LHCN-M2 (cell line): ENCODE measurements around the gene SPIB. TPM values are rescaled to one million over a fixed set of nuclear protein-coding genes. Genes with fewer than 3 reads are reported as not detected.

Experiments used
- DNase-seq: peaks from one replicate; pipeline ENCODE4 v3.0.0-alpha.2; 2012; ENCODE audit warnings: low read depth
- total RNA-seq: library from RNA; depleted of rRNA; stranded (reverse); fragments of >200 nt; gene quantifications from 2 replicates; pipeline ENCODE4 v1.2.3, GENCODE V29; 2014

Gene SPIB
- total RNA-seq, 1 experiment from 2014 or later, result not detected

DNA sequence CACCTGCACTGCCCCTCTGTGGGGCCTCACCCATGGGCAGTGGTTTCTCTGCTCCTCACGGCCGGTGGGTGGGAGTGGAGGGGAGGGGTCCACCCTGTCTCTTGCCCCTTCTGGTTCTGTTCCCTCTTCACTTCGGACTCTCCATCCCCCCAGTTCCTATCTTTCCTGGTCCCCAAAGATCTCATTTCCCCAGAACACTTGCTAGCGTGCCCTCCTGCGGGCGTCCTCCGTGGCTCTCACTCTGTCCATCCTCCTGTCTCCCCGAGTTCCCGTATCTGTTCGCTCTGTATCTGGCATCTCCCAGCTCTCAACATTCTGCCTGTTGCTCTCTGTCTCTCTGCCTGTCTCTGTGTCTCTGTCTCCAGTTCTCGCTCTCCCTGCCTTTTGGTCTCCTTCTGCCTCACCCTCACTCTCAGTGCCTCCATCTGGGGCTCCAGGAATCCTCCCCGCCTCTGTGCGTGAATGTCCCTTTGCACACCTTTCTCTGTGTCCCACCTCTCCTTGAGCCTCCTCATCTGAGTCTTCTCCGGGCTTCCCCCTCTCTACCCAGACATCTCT, 363 bp downstream of the SPIB start:
- DNase-seq, result no peak

DNA sequence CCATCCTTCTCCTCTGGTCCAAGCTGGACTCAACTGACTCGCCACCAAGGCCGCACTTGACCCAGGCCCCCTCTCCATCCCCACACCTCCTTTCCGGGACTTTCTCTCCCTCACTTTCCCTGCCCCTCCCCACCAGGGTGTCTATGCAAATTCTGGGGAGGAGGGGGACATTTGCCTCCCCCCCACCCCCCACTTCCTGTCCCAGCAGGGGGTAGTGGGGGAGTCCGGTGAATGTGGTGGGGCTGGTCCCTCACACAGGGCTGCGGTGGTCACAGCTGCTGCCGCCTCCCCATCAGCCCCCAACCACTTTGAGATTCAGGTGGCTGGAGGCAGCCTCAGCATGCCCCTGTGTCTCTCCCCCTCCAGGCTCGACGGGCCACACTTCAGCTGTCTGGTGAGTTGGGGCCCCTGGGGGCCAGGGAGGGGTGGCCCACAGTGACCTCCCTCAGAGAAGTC, 870 bp downstream of the SPIB start:
- DNase-seq, result no peak

DNA sequence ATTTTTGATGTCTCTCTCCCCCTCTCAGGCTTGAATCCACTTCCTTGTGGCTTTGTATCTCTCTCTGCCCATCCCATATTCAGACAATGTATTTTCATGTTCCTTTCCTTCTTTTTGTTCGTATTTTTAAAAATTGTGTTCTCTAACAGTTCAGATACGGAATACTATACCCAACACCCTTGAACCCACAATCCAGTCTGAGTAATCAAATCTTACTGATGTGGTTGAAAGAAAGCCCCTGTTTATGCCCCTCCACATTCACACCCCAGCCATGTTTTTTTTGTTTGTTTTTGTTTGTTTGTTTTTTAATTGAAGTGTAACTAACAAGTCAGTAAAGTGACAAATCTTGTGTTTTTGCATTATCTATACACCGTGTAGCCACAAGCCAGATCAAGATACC, 1.4 kb downstream of the SPIB start:
- DNase-seq, result no peak

DNA sequence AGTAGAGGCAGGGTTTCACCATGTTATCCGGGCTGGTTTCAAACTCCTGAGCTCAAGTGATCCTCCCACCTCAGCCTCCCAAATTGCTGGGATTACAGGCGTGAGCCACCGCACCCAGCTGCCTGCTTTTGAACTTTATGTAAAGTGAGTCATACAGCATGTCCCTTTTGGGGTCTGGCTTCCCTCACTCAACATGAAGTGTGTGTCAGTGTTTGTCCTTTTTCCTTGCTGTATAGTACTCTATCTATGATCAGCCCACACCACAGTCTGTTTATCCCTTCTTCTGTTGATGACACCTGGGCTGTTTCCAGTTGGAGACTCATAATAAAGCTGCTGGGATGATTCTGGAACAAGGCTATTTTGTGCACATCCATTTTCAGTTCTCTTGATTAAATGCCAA, 2.1 kb downstream of the SPIB start:
- no peak for DNase-seq

- no peak for DNase-seq
Measured at GRCh38 chr19:50422397-50423278, 3.9 kb downstream of the SPIB start.

- DNase-seq, result no peak
Measured at GRCh38 chr19:50423279-50424113, 4.8 kb downstream of the SPIB start.

- no peak for DNase-seq
Measured at GRCh38 chr19:50425581-50425980, 6.8 kb downstream of the SPIB start.

DNA sequence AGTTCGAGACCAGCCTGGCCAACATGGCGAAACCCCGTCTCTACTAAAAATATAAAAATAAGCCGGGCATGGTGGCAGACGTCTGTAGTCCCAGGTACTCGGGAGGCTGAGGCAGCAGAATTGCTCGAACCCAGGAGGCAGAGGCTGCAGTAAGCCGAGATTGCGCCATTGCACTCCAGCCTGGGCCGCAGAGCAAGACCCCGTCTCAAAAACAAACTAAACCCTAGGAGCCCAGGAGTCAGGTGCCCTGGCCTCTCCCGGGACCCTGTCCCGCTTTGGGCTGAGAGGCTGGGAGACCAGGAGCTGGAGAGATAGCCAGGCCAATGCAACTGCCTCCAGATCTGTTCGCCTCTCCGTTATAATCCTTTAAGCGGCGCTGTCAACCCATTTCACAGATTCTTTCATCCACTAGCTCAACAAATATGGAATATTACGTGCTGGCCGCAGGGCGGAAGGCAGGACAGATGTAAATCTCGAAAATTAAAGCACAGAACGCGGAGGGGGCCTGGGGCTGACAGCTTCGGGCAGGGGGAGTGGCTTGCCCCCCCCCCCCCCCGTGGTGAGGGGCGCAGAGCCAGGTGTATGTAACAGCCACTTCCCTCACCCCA, 8.7 kb downstream of the SPIB start:
- DNase-seq, result no peak

GRCh38 chr19:50427997-50428425, 9.3 kb downstream of the SPIB start:
- peak; percentile 24 for DNase-seq

- DNase-seq, result no peak
Measured at GRCh38 chr19:50428772-50429463, 10.2 kb downstream of the SPIB start.

GRCh38 chr19:50430888-50431342, 12.2 kb downstream of the SPIB start:
- no peak for DNase-seq

DNA sequence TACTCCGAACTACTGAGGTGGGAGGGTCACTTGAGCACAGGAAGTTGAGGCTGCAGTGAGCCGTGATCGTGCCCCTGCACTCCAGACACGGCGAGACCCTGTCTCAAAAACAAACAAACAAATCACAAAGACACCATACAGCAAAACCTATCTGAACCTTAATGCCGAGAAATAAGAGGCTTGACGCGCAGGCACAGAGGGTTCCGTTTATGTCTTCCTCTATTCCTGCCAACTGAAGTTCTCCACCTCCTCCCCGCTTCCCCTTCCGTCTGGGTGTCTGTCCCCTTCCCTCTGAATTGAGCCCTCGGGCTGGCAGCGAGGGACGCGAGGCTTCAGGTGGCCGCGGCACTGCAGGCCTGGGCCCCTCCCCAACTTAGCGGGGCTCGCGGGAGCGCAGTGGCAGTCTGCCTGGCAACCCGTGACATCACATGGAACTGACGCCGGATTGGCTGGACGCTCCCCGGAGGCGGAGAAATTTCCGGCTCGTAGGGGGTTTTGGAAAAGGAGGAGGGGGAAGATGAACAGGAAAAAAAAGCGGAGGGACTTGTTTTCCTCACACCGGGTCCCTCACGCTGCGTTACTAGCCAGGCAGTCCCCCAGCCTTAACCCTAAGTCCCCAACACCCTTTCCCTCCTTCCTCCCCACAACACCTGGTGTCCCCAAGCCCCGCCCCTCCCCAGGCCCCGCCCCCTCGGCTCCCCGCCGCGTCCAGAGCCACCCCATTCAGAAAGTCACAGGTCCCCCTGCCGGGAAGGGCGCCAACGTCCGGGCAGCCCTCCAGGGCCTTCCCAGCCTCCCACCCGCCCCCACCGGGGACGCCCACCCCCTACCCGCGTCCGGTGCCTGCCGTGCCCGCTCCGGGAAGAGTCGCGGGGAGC, 12.8 kb downstream of the SPIB start:
- peak; percentile 50 for DNase-seq

GRCh38 chr19:50432221-50433028, 13.7 kb downstream of the SPIB start, which contains the start of gene MYBPC2:
Gene MYBPC2 (plus strand): TSS chr19:50432892. CDS start chr19:50432954, 62 bp downstream.
- DNase-seq, result peak; percentile 75

DNA sequence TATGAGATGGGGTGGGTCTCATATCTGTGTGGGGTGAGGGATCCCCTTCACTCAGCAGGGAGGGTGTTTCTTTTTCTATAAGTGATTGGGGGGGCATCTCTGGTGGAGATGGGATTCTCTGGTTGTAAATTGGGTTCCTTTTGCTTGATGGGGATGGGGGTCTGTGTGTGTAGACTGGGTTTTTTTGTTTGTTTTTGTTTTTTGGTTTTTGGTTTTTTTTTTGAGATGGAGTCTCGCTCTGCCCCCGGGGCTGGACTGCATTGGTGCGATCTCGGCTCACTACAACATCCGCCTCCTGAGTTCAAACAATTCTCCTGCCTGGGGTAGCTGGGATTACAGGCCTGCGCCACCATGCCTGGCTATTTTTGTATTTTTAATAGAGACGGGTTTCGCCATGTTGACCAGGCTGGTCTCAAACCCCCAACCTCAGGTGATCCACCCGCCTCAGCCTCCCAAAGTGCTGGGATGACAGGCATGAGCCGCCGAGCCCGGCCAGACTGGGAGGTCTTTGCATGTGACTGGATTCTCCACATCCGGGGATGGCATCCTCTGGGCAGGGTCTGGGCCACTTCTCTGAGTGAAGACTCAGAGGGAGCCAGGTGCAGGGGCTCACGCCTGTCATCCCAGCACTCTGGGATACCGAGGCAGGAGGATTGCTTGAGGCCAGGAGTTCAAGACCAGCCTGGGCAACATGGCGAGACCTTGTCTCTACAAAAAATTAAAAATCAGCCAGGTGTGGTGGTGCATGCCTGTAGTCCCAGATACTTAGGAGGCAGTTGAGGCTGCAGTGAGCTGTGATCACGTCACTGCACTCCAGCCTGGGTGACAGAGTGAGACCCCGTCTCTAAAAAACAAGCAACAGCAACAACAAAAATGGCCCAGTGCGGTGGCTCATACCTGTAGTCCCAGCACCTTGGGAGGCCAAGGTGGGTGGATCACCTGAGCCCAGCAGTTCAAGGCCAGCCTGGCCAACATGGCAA, 14.8 kb downstream of the SPIB start:
- DNase-seq, result no peak

DNA sequence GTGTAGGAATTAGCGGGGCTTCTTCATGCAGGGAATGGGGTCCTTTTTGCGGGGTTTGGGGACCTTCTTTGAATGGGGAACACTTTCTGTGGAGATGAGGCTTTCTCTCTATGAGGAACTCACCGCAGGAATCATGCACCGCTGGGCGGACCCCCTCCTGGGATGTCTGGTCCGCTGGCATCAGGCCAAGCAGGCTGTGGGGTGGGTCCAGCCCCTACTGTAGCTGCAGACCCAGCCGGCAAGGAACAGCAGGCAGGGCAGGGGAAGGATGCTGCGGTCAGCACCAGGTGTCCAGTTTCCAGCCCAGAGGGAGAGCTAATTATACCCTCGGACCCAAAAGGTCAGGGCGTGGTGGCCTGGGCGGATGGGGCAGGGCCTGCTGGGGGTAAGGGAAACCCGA, 15.8 kb downstream of the SPIB start:
- DNase-seq, result peak; percentile 31

GRCh38 chr19:50435221-50435620, 16.5 kb downstream of the SPIB start:
- DNase-seq, result no peak

DNA sequence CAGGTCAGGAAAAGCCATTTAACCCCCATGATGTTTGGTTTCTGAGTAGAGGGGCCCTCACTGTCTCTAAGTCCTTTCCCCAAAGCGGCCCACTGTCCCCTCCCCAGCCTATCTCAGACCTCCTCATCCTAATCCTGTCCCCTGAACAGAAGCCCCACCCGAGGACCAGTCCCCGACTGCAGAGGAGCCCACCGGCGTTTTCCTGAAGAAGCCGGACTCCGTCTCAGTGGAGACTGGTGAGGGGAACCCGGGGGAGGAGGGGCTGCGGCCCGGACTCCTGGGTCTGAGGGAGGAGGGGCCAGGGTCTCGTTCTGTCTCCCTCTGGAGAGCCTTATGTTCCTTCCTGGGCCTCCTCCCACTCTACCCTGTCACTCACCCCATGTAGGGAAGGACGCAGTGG, 16.9 kb downstream of the SPIB start:
- DNase-seq, result no peak
